Right atrium auricular region (tissue), 2 donors: Measurements from ENCODE around the gene RNF220. TPM values are rescaled to one million over a fixed set of nuclear protein-coding genes. Genes with fewer than 3 reads are reported as not detected.

ENCODE experiments used
- DNase-seq: peaks from one replicate; pipeline ENCODE4 v3.0.0-alpha.2; 2019; ENCODE audit warnings: low spot score
- H3K27ac ChIP-seq, 2 donors: fragments of 200-600 bp; sonication (generic); 1 replicate in 1 of 2; 2 replicates in 1 of 2; pipeline ENCODE4 v1.5.1; 2016 to 2019
- H3K27me3 ChIP-seq, 2 donors: fragments of 200-600 bp; sonication (generic); one replicate each; pipeline versions ENCODE4 v1.5.1 to v1.6.0; 2017 to 2019
- H3K36me3 ChIP-seq: fragments of 200-600 bp; sonication (generic); one replicate; pipeline ENCODE4 v1.5.1; 2016
- H3K4me1 ChIP-seq, 2 donors: fragments of 200-600 bp; sonication (generic); one replicate each; pipeline versions ENCODE4 v1.5.1 to v1.6.0; 2017 to 2019
- H3K4me3 ChIP-seq, 2 donors: fragments of 200-600 bp; sonication (generic); 1 replicate in 1 of 2; 2 replicates in 1 of 2; pipeline ENCODE4 v1.5.1; 2017 to 2019; ENCODE audit warnings: mild to moderate bottlenecking in 1 of 2, moderate library complexity in 1 of 2
- H3K9me3 ChIP-seq, 2 donors: fragments of 200-600 bp; sonication (generic); one replicate each; pipeline ENCODE4 v1.5.1; 2019
- total RNA-seq, 2 donors: library from RNA; depleted of rRNA; stranded (reverse); fragments of >200 nt; gene quantifications; one replicate each; pipeline ENCODE4 v1.1.0, GENCODE V29; 2016
- TF ChIP-seq, protein P1 (sequence below), 2 donors: fragments of 200-600 bp; sonication (generic); IDR thresholded peaks; one replicate each; pipeline ENCODE4 v1.5.1; 2019; ENCODE audit warnings: antibody characterized with exemption in 2 of 2

Gene RNF220
- total RNA-seq, 2 donors from 2014 or later: 76.1 to 91.6 TPM

DNA sequence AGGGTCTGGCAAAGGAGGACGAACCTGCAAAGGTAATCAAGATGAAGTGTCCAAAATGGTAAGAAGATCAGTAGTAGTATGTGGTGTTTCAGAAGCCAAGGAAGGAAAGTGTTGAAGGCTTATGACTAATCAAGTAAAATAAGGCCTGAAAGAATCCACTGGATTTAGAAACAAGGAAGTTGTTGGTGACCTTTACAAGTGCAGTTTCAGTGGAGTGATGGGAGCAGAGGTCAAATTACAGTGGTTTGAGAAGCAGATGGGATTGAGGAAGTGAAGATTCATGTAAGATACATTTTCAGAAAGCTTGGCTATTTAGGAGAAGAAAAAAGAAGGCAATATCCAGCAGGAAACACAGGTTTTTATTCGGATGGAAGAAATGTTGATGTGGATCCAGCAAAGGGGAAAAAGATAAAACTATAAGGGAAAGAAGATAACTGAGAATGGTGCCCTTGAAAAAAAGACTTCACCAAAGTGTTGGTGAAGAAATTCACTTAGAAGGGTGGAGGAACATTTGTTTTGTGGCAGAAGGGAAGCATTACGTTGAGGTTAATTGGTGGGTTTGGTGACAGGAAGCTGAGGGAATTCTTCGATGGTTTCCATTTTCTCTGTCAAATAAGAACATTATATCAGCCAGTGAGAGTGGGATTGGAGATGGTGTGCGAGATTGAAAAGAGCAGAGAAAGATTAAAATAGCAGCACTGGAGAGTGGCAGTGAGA is 271.6 kb downstream of the RNF220 start:
- TF ChIP-seq, protein P1, sequence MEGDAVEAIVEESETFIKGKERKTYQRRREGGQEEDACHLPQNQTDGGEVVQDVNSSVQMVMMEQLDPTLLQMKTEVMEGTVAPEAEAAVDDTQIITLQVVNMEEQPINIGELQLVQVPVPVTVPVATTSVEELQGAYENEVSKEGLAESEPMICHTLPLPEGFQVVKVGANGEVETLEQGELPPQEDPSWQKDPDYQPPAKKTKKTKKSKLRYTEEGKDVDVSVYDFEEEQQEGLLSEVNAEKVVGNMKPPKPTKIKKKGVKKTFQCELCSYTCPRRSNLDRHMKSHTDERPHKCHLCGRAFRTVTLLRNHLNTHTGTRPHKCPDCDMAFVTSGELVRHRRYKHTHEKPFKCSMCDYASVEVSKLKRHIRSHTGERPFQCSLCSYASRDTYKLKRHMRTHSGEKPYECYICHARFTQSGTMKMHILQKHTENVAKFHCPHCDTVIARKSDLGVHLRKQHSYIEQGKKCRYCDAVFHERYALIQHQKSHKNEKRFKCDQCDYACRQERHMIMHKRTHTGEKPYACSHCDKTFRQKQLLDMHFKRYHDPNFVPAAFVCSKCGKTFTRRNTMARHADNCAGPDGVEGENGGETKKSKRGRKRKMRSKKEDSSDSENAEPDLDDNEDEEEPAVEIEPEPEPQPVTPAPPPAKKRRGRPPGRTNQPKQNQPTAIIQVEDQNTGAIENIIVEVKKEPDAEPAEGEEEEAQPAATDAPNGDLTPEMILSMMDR (IDR thresholded peaks at IDR 0.05): no peak
- peak overlapping the region; percentile 10 to 72 for H3K27ac ChIP-seq
- H3K4me1 ChIP-seq: peaks cover 0 to 51% of the 10 kb centered on the region in 2 donors
- no peaks in the 10 kb centered on the region for H3K27me3 ChIP-seq
- H3K36me3 ChIP-seq: no peaks in the 10 kb centered on the region
- no peaks in the 10 kb centered on the region for H3K9me3 ChIP-seq
- DNase-seq: no peak
- no peak overlapping the region for H3K4me3 ChIP-seq

DNA sequence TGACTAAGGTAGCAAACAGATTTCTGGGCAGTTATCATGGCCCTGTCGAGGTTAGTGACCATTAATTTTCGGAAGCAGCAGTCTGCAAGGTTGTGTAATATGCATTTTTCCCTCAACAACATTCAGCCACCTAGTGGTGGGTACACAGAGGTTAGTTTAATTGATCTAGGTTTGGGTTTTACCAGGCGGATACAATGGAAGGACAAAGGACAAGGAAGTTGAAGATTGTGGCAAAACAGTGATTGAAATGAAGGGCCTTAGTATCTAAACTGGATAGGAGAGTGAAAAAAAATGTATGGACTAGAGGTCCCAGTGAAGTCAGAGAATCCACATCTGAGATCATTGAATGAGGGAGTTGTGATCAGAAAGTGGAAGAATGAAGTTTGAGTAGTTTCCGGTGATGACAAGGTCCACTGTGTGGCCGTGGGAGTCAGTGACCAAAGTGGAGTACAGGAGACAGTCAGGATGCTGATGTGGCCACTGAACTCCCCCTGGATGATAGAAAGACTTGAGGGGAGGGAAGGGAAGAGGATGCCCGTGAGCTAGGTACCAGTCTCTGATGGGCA is 272.2 kb downstream of the RNF220 start:
- DNase-seq: no peak
- H3K4me1 ChIP-seq: peaks cover 0 to 47% of the 10 kb centered on the region in 2 donors
- H3K27ac ChIP-seq: peak overlapping the region; percentile 10 to 72

DNA sequence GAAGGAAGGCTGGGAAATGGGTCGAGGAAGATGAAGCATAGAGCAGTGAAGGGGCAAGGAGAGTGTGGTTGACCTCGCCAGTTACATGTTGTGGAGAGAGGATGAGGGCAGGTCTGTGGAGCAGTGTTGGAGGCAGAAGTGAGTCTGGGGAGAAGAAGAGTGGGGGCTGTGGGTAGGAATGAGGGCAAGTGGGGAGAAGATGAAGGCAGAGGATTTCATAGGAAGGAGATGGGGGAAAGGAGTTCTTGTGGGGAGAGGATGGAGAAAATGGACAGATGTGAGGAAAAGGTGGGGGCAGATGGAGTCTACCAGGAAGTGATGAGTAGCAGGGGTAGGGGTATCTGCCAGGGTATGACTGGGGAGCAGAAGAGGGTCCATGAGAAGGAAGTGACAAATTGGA is 273.1 kb downstream of the RNF220 start:
- peaks cover 0 to 38% of the 10 kb centered on the region in 2 donors for H3K4me1 ChIP-seq
- peak overlapping the region in 1 of 2 donors; percentile 9 for H3K27ac ChIP-seq
- DNase-seq: no peak
- TF ChIP-seq, protein P1 (IDR thresholded peaks at IDR 0.05): no peak
- no peaks in the 10 kb centered on the region for H3K27me3 ChIP-seq
- H3K4me3 ChIP-seq: no peak overlapping the region
- H3K9me3 ChIP-seq: no peaks in the 10 kb centered on the region
- no peaks in the 10 kb centered on the region for H3K36me3 ChIP-seq

More for the DNA sequence above, 272.2 kb downstream of the RNF220 start:
- no peaks in the 10 kb centered on the region for H3K36me3 ChIP-seq
- H3K9me3 ChIP-seq: no peaks in the 10 kb centered on the region
- no peaks in the 10 kb centered on the region for H3K27me3 ChIP-seq
- TF ChIP-seq, protein P1 (IDR thresholded peaks at IDR 0.05): peak in 1 of 2 donors; percentile 57
- H3K4me3 ChIP-seq: no peak overlapping the region

DNA sequence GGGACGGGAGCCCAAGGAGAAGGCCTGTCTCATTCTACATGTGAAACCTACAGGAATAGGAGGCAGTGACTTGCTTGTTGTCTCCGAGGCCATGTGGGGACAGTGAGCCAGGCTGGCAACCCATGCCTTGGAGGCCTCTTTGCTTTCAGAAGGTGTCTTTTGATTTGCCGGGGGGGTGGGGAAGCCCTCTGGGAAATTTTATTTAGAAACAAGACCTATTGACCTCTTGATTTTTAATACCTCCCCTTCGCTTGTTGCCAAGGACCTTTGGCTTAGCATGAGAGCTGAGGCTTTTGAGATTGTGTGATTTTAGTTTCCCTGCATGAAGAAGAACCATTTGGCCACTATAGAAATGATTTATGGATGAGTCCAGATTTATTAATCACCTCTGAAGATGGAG is 273.6 kb downstream of the RNF220 start:
- peak overlapping the region in 1 of 2 donors; percentile 9 for H3K27ac ChIP-seq
- H3K36me3 ChIP-seq: no peaks in the 10 kb centered on the region

DNA sequence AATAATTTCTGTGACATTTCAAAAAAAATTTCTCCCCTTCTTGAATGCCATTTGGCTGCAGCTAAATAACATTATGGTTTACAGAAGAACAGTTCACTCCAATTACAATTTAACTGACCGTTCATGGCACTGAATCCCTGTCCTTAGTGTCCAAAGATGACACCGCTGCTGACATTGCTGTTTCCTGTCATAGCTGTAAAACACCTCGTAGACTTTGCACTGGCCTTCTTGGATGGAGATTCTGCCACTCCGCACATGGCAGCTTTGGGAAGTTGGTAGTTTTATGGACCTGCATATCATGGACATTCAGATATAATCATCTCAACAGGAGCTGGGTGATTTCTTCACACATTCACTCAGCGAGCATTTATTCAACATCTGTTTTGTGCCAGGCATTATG is 274.4 kb downstream of the RNF220 start:
- H3K4me3 ChIP-seq: no peak overlapping the region
- no peaks in the 10 kb centered on the region for H3K9me3 ChIP-seq
- no peaks in the 10 kb centered on the region for H3K27me3 ChIP-seq
- no peak for DNase-seq
- H3K4me1 ChIP-seq: peaks cover 0 to 33% of the 10 kb centered on the region in 2 donors
- TF ChIP-seq, protein P1 (IDR thresholded peaks at IDR 0.05): no peak
- H3K36me3 ChIP-seq: no peaks in the 10 kb centered on the region
- H3K27ac ChIP-seq: no peak overlapping the region

More for the DNA sequence above, 273.6 kb downstream of the RNF220 start:
- TF ChIP-seq, protein P1 (IDR thresholded peaks at IDR 0.05): no peak
- DNase-seq: no peak
- Histone ChIP-seq H3K4me3 (no peak overlapping the region), H3K9me3 (no peaks in the 10 kb centered on the region), H3K4me1 (peaks cover 0 to 33% of the 10 kb centered on the region in 2 donors), H3K27me3 (no peaks in the 10 kb centered on the region)
